ENCODE data around the gene EPHB2.
A peak's percentile ranks its signal among the peaks of the same experiment; 100 is the strongest.

Gene EPHB2

DNA sequence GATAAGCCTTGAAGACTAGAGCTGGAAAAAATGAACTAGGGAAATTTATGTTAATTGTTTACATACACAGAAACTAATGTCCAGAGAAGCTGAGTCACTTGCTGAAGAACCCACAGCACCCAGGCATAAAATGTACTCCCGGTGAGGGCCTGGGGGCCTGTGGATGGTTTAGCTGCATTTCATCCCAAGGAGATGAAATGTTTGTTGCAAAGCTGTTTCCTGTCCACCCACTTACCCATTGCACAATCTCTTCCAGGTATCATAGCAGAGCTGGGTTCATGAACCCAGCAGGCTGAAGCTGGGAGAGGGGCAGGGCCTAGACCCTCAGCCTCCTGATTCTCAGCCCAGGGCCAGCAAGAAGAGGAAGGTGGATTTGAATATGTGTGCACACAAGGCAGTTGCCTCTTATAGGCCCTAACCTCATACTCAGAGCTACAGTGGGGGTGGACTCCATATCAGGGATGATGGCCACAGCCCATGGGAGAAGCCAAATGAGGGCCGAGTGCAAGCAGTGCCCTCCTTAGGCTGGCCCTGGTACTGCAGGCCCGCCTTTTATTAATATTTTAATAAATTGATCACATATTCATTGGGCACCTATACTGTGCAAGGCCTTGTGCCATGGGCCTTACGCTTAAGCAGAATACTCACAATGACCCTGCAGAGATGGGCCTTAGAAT lies 151.3 kb downstream of the EPHB2 start:
- DNase-seq = peak in 7 of 14 donors; percentile 8 to 36 (median 23)

GRCh38 chr1:22862752-22863151 lies 152.1 kb downstream of the EPHB2 start:
- no peak for DNase-seq

DNA sequence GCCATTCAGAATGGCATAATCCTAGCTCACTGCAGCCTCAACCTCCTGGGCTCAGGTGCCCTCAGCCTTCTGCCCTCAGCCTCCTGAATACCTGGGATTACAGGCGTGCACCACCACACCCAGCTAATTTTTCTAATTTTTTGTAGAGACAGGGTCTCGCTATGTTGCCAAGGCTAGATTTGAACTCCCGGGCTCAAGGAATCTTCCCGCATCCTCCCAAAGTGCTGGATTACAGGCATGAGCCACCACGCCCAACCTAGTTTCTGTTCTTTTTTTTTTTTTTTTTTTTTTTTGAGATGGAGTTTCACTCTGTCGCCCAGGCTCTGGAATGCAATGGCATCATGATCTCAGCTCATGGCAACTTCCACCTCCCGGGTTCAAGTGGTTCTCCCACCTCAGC lies 153.1 kb downstream of the EPHB2 start:
- DNase-seq = no peak

- DNase-seq = no peak
Measured at GRCh38 chr1:22864886-22865285, 154.2 kb downstream of the EPHB2 start.

- DNase-seq = no peak
Measured at GRCh38 chr1:22865736-22866135, 155.1 kb downstream of the EPHB2 start.

- DNase-seq = no peak
Measured at GRCh38 chr1:22866868-22867267, 156.2 kb downstream of the EPHB2 start.

- DNase-seq = no peak
Measured at GRCh38 chr1:22868331-22868730, 157.7 kb downstream of the EPHB2 start.

DNA sequence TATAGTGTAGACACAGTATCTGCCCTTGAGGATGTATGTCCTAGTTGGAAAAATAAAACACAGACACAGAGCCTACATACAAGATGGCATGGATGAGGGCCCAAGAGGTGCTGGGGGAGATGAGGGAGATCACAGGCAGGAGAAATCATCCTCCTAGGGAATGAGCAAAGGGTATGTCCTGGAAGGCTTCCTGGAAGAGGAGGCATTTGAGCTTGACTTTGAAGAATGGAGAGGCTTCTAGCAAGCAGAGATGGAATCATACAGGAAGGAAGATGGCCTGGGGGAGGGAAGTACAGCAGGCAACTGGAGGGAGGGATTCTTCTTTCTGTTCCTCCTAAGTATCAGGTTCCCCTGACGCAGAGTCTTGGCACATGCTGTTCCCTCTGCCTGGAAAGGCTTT lies 158.7 kb downstream of the EPHB2 start:
- no peak for DNase-seq

- DNase-seq = no peak
Measured at GRCh38 chr1:22870201-22870871, 159.7 kb downstream of the EPHB2 start.

DNA sequence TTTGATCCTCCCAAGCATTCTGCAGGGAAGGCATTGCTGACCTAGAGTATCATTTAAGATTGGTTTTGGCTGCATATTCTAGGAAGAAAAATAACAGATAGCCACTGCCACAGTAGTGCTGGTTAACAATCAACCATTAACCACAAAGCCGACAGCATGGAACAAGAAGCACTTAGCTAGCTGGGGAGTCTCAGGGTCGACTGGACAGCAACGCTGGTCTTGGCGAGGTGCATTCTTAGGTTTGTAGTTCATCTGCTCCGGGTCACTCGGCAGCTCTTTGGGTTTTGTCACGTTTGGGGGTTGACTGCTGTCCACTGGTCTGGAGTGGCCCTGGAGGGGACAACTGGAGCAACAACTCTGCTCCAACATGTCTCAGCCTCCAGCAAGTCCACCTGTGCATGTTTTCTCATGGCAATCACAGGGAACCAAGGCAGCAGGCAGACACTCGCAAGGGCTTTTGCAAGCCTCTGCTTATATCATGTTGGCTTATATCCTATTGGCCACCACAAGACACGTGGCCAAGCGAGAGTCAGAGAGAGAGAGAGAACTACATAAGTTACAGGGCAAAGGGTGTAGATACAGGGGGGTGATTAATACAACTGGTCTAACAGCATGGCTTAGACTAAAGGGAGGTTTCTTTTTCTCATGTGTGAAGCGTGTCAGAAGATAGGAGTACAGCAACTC lies 162.5 kb downstream of the EPHB2 start:
- no peak for DNase-seq

DNA sequence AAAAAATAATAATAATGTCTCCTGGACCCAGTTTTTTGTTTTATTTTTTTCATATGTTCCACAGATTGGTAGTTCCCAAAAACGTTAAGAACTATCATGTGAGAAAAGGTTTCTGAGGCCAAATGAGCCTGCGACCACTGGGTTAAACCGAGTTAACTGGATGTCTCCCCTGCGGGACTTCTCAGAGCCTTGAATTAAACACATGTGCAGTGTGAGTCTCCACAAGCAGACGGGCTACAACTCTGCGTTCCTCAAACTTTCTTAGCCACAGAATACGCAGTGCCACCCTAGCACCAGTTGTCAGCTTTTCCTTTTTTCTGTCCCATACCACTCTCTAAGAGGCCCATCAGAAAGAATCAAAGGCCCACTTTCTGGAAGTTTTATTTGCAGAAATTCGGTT lies 164.1 kb downstream of the EPHB2 start:
- DNase-seq = no peak

DNA sequence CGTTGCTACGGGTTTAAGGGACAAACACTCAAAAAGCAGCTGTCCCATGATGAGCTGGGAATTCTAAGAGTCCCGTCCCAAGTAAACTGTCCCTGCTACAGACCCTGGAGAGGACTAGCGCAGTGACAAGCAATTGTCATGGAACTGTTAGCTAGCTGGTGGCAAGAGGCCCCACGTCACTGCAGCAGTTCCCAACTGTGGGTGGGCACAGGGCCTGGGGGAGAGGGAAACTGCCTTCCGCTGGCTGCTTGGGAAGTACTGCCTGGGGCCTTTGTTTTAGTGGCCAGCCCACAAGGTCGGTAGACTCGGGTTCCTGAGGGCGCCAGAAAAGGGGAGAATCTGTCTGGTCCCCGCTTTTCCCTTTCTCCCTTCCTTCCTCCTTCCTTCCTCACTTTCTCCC lies 164.6 kb downstream of the EPHB2 start:
- DNase-seq = no peak

DNA sequence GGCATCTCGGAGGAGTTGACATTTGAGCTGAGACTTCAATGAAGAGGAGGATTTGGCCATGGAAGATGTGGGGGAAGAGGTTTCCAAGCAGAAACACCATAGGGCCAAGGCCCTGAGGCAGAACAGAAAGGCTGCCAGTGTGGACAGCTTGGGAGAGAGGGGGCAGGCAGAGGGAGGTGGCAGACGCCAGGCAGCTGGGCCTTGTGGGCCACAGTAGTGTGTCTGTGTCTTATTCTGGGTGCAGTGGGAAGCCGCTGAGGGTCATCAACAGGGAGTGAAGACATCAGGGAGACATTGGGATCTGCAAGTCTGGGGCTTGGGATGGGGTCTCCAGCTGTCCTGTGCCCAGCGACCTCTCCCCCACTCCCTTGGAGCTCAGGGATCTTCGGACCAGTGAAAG lies 165.2 kb downstream of the EPHB2 start:
- DNase-seq = no peak

DNA sequence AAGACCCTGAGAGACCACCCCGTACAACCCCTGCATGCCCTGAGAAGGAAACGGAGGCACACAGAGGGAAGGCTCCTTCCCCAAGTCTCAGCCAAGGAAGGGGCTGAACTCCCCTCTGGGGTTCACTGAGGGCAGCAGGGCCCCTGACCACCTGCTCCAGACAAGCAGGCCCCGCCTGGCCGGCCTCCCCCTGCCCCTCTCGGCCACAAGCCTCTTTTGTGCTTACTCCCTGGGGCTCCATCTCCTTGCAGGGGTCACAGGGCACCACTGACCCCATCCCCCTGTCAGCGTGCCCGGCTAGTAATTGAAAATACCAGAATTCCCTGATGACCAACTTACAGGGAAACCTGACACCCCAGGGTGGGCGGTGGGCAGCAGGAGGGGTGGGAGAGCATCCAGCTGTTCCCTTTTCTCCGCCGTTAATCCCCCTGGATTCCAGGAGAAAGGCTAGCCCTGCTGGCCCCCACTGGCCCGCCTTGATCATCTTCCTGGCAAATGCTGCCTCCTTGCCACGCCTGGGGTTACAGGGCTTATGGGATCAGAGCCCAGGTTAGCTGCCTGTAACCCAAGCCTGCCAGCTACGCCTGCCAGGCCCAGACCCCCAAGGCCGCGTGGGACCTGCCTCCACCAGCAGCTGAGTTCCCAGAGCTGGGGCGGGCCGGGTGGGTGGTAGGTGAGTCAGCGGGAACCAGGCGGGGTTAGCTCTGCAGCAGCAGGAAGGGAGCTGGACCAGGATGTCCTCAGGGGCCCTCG lies 165.9 kb downstream of the EPHB2 start:
- no peak for DNase-seq

DNA sequence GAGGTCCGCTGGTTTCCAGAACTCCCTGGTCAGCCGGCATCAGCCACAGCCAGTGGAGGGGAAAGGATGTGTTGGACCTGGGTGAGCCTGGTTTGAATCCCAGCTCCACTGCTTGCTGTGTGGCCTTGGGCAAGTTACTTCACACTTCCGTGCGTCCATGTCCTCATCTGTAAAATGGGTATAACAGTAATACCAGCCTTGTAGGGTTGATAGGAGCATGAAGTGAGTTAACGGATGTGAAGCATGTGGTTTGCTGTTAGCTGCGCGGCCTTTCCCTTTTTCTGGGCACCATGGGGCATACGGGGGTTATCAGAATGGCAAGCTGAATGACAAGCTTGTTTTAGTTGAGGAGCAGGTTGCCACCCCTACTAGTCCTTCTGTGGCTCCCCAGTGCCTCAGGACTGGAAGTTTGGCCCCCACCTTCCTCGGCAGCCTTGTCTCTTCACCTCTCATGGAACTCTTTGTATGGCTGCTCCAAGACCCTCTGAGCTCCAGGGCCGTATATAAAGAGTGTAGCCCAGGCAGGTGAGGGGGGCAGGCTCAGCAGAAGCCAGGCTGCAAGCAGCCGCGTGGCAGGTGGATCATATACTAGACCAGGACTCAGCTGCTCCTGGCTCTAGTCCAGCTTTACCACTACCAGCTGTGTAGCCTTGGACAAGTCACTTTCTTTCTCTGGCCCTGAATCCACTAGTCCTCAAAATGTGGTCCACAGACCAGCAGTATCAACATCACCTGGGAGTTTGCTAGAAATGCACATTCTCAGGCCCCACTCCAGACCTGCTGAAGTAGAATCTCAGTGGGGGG lies 166.7 kb downstream of the EPHB2 start:
- no peak for DNase-seq

GRCh38 chr1:22877980-22878379 lies 167.3 kb downstream of the EPHB2 start:
- DNase-seq = no peak

DNA sequence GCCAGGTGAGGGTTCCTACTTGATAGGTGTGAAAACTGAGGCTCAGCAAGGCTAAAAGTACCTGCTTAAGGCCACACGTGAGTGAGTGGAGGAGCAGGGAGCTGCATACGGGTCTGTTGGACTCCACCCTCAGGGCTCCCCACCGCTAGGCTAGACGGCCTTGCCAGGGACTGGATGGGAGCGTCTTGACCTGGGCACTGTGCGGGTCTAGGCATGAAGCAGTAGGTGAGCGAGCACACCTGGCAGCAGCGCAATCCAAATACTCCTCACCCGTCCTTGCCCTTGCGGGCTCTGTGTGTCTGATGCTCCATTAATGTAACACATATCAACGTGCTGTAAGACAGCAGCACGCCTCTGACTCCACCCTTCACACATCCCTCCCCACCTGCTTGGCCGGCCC lies 168.0 kb downstream of the EPHB2 start:
- no peak for DNase-seq

DNA sequence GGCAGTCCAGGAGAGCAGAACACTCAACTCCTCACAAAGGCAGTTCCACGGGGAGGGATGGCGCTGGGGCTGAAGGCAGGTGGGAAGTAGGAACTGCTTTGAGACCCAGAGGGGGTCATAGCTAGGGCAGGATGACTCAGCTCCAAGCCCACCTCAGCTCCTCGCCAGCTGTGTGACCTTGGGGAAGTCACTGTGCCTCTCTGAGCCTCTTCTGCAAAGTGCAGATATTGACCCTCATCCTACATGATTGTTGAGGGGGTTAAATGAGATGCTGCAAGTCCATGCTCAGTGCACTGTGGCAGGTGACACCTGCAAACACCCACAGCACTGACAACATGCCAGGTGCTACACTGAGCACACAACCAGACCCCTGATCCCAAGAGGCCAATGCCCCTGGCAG lies 168.8 kb downstream of the EPHB2 start:
- no peak for DNase-seq

DNA sequence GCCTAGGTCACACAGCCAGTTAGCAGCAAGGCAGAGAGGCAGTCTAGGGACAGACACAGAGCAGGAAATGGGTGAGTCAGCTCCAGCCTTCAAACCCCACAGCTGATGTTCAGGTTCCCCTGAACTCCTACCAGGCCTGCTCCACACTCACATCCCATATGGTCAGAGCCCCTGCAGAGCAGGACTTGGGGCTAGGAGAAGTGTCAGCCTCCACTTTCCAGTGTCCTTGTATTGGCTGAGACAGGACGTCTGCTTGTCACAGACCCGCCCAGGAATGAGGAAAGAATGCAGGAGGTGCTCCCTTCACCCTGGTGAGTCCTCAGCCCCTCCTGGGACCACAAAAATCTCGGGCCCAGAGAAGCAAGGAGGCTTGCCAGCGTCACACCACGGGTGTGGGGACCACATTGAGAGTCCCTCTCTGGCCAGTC lies 169.5 kb downstream of the EPHB2 start:
- DNase-seq = no peak

GRCh38 chr1:22883406-22883805 lies 172.8 kb downstream of the EPHB2 start:
- DNase-seq = no peak

DNA sequence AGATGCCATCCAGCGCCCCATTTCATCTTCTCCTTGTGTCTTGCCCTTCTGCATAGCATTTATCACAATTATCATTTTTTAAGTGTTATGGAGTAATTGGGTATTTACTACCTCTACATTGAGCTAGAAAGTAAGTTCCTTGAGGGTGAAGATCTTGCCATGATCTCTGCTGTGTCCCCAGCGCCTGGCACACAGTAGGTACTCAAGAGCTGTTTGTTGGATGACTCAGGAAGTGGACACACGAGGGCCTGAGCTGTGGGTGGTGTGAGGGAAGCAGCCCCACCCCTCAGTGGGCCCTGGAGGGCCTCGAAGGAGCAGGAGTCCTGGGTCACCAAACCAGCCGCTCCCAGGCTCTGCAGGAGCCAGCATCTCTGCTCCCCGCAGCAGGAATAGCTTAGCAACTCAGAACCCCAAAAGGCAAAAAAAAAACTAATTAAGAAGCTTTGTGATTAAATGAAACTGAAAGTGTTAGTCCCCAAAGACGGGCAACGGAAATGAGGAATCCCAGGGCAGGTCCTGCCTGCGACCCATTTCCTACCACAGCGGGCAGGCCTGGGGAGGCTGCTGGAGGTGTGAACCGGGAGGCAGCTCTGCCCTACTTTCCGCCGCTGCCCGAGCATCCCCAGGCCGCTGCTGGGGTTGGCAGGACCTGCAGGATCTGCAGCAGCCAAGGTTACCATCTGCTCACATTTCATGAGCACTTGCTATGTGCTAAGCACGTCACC lies 174.3 kb downstream of the EPHB2 start:
- no peak for DNase-seq

- DNase-seq = no peak
Measured at GRCh38 chr1:22886211-22886610, 175.6 kb downstream of the EPHB2 start.
